Keratinocyte (primary cell): ENCODE data around the gene GALP. TPM values are rescaled to one million over a fixed set of nuclear protein-coding genes. Genes with fewer than 3 reads are reported as not detected.

Source experiments
- DNase-seq: peaks from one replicate; pipeline ENCODE4 v3.0.0-alpha.2; 2011; ENCODE audit warnings: low read depth, missing footprints, low spot score
- FAIRE-seq: peaks from 2 replicates; lab custom pipeline; 2011; peaks lifted over from hg19 to GRCh38; lab: Jason Lieb, UNC
- H2AFZ ChIP-seq: 2 replicates; pipeline ENCODE4 v1.6.0; 2012; ENCODE audit warnings: low read length, control low read depth, inconsistent platforms; ENCODE audit not compliant: control insufficient read depth
- H3K27ac ChIP-seq: 2 replicates; pipeline ENCODE4 v1.5.1; 2011; ENCODE audit warnings: low read length; ENCODE audit not compliant: control insufficient read depth, insufficient read depth
- H3K27me3 ChIP-seq: 3 replicates; pipeline ENCODE4 v1.6.0; 2011; ENCODE audit warnings: low read length; ENCODE audit not compliant: control insufficient read depth, insufficient read depth; ENCODE audit errors: extremely low read depth
- H3K36me3 ChIP-seq, 2 experiments: 2 replicates in 1 of 2; 3 replicates in 1 of 2; pipeline ENCODE4 v1.5.1; 2011; ENCODE audit warnings: low read length in 2 of 2, mild to moderate bottlenecking in 1 of 2; ENCODE audit not compliant: control insufficient read depth in 2 of 2, insufficient read depth in 2 of 2; ENCODE audit errors: extremely low read depth in 1 of 2
- H3K4me1 ChIP-seq: 3 replicates; pipeline ENCODE4 v1.5.1; 2011; ENCODE audit warnings: low read length; ENCODE audit not compliant: control insufficient read depth, insufficient read depth; ENCODE audit errors: extremely low read depth
- H3K4me2 ChIP-seq: 3 replicates; pipeline ENCODE4 v1.6.0; 2011; ENCODE audit warnings: low read depth, low read length; ENCODE audit not compliant: control insufficient read depth, insufficient read depth; ENCODE audit errors: extremely low read depth
- H3K4me3 ChIP-seq, 3 experiments: fragments of 200-600 bp in 1 of 3; sonication (generic) in 1 of 3; 2 replicates in 2 of 3; 3 replicates in 1 of 3; pipeline ENCODE4 v1.5.1; 2011 to 2016; ENCODE audit warnings: low read length in 3 of 3, mild to moderate bottlenecking in 3 of 3, control low read depth in 2 of 3, inconsistent platforms in 1 of 3, low read depth in 1 of 3, mixed read lengths in 1 of 3, mixed run types in 1 of 3, moderate library complexity in 1 of 3; ENCODE audit not compliant: control insufficient read depth in 2 of 3, insufficient read depth in 2 of 3; ENCODE audit errors: extremely low read depth in 1 of 3
- H3K79me2 ChIP-seq: 2 replicates; pipeline ENCODE4 v1.6.0; 2012; ENCODE audit warnings: low read length; ENCODE audit not compliant: control insufficient read depth, insufficient read depth
- H3K9ac ChIP-seq: 3 replicates; pipeline ENCODE4 v1.6.0; 2011; ENCODE audit warnings: low read length; ENCODE audit not compliant: control insufficient read depth, insufficient read depth; ENCODE audit errors: extremely low read depth
- H3K9me1 ChIP-seq: 3 replicates; pipeline ENCODE4 v1.6.0; 2011; ENCODE audit warnings: low read length; ENCODE audit not compliant: control insufficient read depth, insufficient read depth; ENCODE audit errors: extremely low read depth
- H3K9me3 ChIP-seq: 2 replicates; pipeline ENCODE4 v1.5.1; 2012; ENCODE audit warnings: low read depth, low read length; ENCODE audit not compliant: control insufficient read depth
- H4K20me1 ChIP-seq: 3 replicates; pipeline ENCODE4 v1.6.0; 2011; ENCODE audit warnings: low read length; ENCODE audit not compliant: control insufficient read depth, insufficient read depth; ENCODE audit errors: extremely low read depth
- EZH2 ChIP-seq: IDR thresholded peaks from one replicate; pipeline ENCODE4 v1.6.1; 2012; ENCODE audit warnings: inconsistent platforms, mild to moderate bottlenecking, low read length, moderate library complexity
- dilution Hi-C: fragments of 300-500 bp; cut with MboI; formaldehyde crosslinking; loops from one replicate; pipeline ENCODE4 v1.7.0; 2020; ENCODE audit warnings: low sequenced_read_pairs; ENCODE audit not compliant: extremely low pct_ligation_motif_present
- polyA plus RNA-seq, 5 experiments: library from polyadenylated mRNA; depleted of rRNA in 3 of 5; stranded (reverse) in 3 of 5; stranded (forward) in 1 of 5; unstranded in 1 of 5; fragments of >200 nt; gene quantifications; 1 replicate in 1 of 5; 2 replicates in 3 of 5; 3 replicates in 1 of 5; pipeline versions ENCODE4 v1.2.1 to v1.2.3, GENCODE V29; 2011 to 2012; ENCODE audit warnings: missing spikeins in 2 of 5, low read depth in 1 of 5, low replicate concordance in 1 of 5
- TF ChIP-seq, protein P1 (sequence below), 3 experiments: IDR thresholded peaks in 1 of 3; conservative IDR thresholded peaks in 1 of 3; optimal IDR thresholded peaks in 1 of 3; 2 replicates in 2 of 3; 3 replicates in 1 of 3; pipeline versions ENCODE3 to v1.5.1; 2011; ENCODE audit warnings: low read length in 3 of 3, mild to moderate bottlenecking in 3 of 3, moderate library complexity in 2 of 3, control low read depth in 1 of 3, inconsistent platforms in 1 of 3; ENCODE audit not compliant: insufficient read depth in 2 of 3; ENCODE audit errors: extremely low read depth in 1 of 3

Gene GALP
- polyA plus RNA-seq, 1 donor (not counting 4 experiments of a cell fraction or from before 2014, with no cell fraction given): not detected

DNA sequence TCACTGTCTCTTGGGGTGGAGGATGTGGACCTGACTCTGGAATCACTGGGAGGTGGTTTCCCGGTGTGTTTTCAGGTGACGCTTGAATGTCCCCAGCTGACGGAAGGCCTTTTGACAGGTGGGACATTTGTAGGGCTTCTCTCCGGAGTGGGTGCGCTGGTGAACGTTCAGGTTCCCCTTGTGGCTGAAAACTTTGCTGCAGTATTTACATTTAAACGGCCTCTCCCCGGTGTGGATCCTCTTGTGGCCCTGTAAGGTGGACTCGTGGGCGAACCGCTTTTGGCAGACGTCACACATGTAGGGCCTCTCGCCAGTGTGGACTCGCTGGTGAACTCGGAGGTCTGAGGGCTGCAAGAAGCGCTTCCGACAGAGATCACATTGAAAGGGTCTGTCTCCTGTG lies 14.0 kb downstream of the GALP start:
- Histone ChIP-seq H4K20me1 (no peaks in the 10 kb centered on the region), H3K9ac (no peak overlapping the region), H3K9me1 (no peaks in the 10 kb centered on the region), H3K27me3 (no peaks in the 10 kb centered on the region), H3K79me2 (no peaks in the 10 kb centered on the region), H3K4me3 (no peak overlapping the region), H3K9me3 (no peaks in the 10 kb centered on the region), H3K27ac (no peak overlapping the region), H3K4me2 (no peak overlapping the region), H2AFZ (no peak overlapping the region), H3K4me1 (no peaks in the 10 kb centered on the region), H3K36me3 (no peaks in the 10 kb centered on the region)
- FAIRE-seq (no peak), DNase-seq (no peak)
- no peak for TF ChIP-seq EZH2
- TF ChIP-seq, protein P1, sequence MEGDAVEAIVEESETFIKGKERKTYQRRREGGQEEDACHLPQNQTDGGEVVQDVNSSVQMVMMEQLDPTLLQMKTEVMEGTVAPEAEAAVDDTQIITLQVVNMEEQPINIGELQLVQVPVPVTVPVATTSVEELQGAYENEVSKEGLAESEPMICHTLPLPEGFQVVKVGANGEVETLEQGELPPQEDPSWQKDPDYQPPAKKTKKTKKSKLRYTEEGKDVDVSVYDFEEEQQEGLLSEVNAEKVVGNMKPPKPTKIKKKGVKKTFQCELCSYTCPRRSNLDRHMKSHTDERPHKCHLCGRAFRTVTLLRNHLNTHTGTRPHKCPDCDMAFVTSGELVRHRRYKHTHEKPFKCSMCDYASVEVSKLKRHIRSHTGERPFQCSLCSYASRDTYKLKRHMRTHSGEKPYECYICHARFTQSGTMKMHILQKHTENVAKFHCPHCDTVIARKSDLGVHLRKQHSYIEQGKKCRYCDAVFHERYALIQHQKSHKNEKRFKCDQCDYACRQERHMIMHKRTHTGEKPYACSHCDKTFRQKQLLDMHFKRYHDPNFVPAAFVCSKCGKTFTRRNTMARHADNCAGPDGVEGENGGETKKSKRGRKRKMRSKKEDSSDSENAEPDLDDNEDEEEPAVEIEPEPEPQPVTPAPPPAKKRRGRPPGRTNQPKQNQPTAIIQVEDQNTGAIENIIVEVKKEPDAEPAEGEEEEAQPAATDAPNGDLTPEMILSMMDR (optimal IDR thresholded peaks at IDR 0.05 in 1 of 3, IDR thresholded peaks at IDR 0.05 in 1 of 3, conservative IDR thresholded peaks at IDR 0.05 in 1 of 3; ENCODE audit: extremely low read depth in 1 of 3, insufficient read depth in 2 of 3, low read length in 3 of 3): no peak
- dilution Hi-C loops: no loop called here

DNA sequence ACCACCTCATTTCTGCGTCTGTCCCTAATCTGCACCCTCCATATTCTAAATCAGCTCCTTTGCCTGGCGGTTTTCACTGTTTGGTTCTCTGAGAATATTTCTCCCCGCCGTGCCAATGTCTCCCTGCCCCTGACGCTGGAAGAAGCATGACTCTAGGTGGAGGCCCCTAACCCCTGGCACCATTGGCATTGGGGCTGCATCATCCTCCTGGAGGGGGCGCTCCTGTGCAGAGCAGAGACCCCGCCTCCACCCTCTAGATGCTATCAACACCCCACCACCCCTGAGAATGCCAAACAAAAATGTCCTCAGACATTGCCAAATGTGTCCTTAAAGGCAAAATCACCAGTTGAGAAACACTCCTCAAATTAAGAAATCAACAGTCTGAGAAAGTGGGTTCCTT lies 15.3 kb downstream of the GALP start:
- Histone ChIP-seq H3K27me3 (no peaks in the 10 kb centered on the region), H3K9me3 (no peaks in the 10 kb centered on the region), H3K9me1 (no peaks in the 10 kb centered on the region), H4K20me1 (no peaks in the 10 kb centered on the region), H3K4me3 (no peak overlapping the region), H3K4me2 (no peak overlapping the region), H3K27ac (no peak overlapping the region), H3K4me1 (no peaks in the 10 kb centered on the region), H3K79me2 (no peaks in the 10 kb centered on the region), H3K9ac (no peak overlapping the region), H3K36me3 (no peaks in the 10 kb centered on the region), H2AFZ (no peak overlapping the region)
- DNase-seq (no peak), FAIRE-seq (no peak)
- no peak for TF ChIP-seq EZH2
- TF ChIP-seq, protein P1 (optimal IDR thresholded peaks at IDR 0.05 in 1 of 3, IDR thresholded peaks at IDR 0.05 in 1 of 3, conservative IDR thresholded peaks at IDR 0.05 in 1 of 3; ENCODE audit: extremely low read depth in 1 of 3, insufficient read depth in 2 of 3, low read length in 3 of 3): no peak
- dilution Hi-C loops: no loop called here
